SIG-M5 treated with dmso at 0.1 percent for 504 hours (cell line): Measurements from ENCODE around the gene LRMDA.

Experiments
- DNase-seq: peaks from one replicate; lab custom pipeline; 2025; ENCODE audit not compliant: unreplicated experiment; lab: John Stamatoyannopoulos, UW

Gene LRMDA

GRCh38 chr10:75884808-75885207, 453.4 kb downstream of the LRMDA start:
- DNase-seq: no peak

GRCh38 chr10:75887369-75887768, 455.9 kb downstream of the LRMDA start:
- DNase-seq: no peak

GRCh38 chr10:75887992-75888680, 456.7 kb downstream of the LRMDA start:
- DNase-seq: no peak

- no peak for DNase-seq
Observed at GRCh38 chr10:75889051-75889450, 457.6 kb downstream of the LRMDA start.

GRCh38 chr10:75894761-75895160, 463.3 kb downstream of the LRMDA start:
- DNase-seq: no peak

GRCh38 chr10:75895259-75895658, 463.8 kb downstream of the LRMDA start:
- DNase-seq: no peak

- no peak for DNase-seq
Observed at GRCh38 chr10:75899816-75900390, 468.5 kb downstream of the LRMDA start.

- no peak for DNase-seq
Observed at GRCh38 chr10:75902816-75903215, 471.4 kb downstream of the LRMDA start.

GRCh38 chr10:75904499-75905283, 473.3 kb downstream of the LRMDA start:
- DNase-seq: no peak

- no peak for DNase-seq
Observed at GRCh38 chr10:75905490-75905889, 474.1 kb downstream of the LRMDA start.

GRCh38 chr10:75910032-75910431, 478.6 kb downstream of the LRMDA start:
- no peak for DNase-seq

GRCh38 chr10:75911426-75911825, 480.0 kb downstream of the LRMDA start:
- DNase-seq: no peak

- DNase-seq: no peak
Observed at GRCh38 chr10:75916906-75917305, 485.5 kb downstream of the LRMDA start.

GRCh38 chr10:75919913-75920312, 488.5 kb downstream of the LRMDA start:
- DNase-seq: no peak

GRCh38 chr10:75922435-75922834, 491.0 kb downstream of the LRMDA start:
- no peak for DNase-seq

GRCh38 chr10:75924309-75924902, 493.0 kb downstream of the LRMDA start:
- no peak for DNase-seq

GRCh38 chr10:75925999-75926398, 494.6 kb downstream of the LRMDA start:
- no peak for DNase-seq

- DNase-seq: no peak
Observed at GRCh38 chr10:75926763-75927162, 495.3 kb downstream of the LRMDA start.

GRCh38 chr10:75928231-75928630, 496.8 kb downstream of the LRMDA start:
- DNase-seq: no peak

GRCh38 chr10:75929630-75930161, 498.3 kb downstream of the LRMDA start:
- DNase-seq: no peak

- DNase-seq: no peak
Observed at GRCh38 chr10:75932921-75933320, 501.5 kb downstream of the LRMDA start.

- DNase-seq: no peak
Observed at GRCh38 chr10:75935240-75935639, 503.8 kb downstream of the LRMDA start.
